Adrenal gland (tissue), 5 donors: ENCODE data around the gene E2F8.

Experiments
- POLR2A ChIP-seq, 2 donors: fragments of 450-650 bp; IDR thresholded peaks; one replicate each; pipeline ENCODE4 v1.6.1; 2017; ENCODE audit warnings: antibody characterized with exemption in 2 of 2, mild to moderate bottlenecking in 2 of 2, moderate library complexity in 1 of 2
- TF ChIP-seq, protein P1 (sequence below), 6 experiments: fragments of 450-650 bp in 4 of 6; fragments of 200-600 bp in 2 of 6; sonication (generic) in 1 of 6; IDR thresholded peaks; 1 replicate in 5 of 6; 2 replicates in 1 of 6; pipeline versions ENCODE4 v1.5.1 to v1.8.0; 2016 to 2021; ENCODE audit warnings: antibody characterized with exemption in 6 of 6, mild to moderate bottlenecking in 2 of 6, moderate library complexity in 1 of 6
- donor health status: DM: no; HTN: no; CAD: no.

DNA sequence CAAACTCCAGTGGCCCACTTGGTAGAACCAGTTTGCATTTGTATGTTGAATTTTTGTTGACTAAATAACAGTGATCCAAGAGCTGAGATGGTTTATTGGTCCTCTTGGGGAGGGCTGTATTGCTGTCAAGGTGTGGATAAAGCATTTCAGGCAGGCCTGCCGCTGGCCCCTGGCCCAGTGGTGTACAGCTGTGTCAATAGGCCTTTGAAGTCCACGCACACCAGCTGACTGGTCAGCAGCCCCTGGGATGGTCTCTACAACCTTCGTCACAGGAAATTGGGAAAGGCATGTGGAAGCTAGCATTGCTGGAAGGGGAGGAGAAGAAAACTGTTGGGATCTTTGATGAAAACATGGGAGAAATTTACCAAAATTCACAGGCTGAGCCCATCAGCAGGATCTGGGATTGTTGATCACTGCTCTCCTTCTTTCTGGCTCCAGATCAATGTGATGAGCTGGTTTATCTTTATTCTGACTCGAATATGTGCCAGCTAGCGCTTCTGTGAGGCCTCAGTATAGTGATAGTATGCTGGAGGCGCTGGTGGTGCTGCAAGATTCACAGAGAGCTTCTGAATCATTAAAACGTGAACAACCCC is 12.5 kb upstream of the E2F8 start:
- TF ChIP-seq, protein P1, sequence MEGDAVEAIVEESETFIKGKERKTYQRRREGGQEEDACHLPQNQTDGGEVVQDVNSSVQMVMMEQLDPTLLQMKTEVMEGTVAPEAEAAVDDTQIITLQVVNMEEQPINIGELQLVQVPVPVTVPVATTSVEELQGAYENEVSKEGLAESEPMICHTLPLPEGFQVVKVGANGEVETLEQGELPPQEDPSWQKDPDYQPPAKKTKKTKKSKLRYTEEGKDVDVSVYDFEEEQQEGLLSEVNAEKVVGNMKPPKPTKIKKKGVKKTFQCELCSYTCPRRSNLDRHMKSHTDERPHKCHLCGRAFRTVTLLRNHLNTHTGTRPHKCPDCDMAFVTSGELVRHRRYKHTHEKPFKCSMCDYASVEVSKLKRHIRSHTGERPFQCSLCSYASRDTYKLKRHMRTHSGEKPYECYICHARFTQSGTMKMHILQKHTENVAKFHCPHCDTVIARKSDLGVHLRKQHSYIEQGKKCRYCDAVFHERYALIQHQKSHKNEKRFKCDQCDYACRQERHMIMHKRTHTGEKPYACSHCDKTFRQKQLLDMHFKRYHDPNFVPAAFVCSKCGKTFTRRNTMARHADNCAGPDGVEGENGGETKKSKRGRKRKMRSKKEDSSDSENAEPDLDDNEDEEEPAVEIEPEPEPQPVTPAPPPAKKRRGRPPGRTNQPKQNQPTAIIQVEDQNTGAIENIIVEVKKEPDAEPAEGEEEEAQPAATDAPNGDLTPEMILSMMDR (IDR thresholded peaks at IDR 0.05) = no peak
- TF ChIP-seq POLR2A (IDR thresholded peaks at IDR 0.05) = no peak
